Glomerular visceral epithelial cell (primary cell): Measurements from ENCODE around the gene RCAN1.
"Not testable (repeated sequence)": the region's sequence is repeated elsewhere in the genome, so short reads cannot be mapped to it uniquely, and the experiment has no call there.

Source experiments
- DNase-seq: peaks from one replicate; pipeline ENCODE4 v3.0.0-alpha.2; 2016; ENCODE audit errors: extremely low spot score

Gene RCAN1

GRCh38 chr21:34517491-34518245, 97.2 kb downstream of the RCAN1 start:
- DNase-seq, result peak; percentile 35

GRCh38 chr21:34517039-34517438, 97.9 kb downstream of the RCAN1 start:
- no peak for DNase-seq

GRCh38 chr21:34514576-34515115, 100.3 kb downstream of the RCAN1 start:
- DNase-seq, result no peak

- no peak for DNase-seq
Measured at GRCh38 chr21:34513129-34513675, 101.7 kb downstream of the RCAN1 start.

- no peak for DNase-seq
Measured at GRCh38 chr21:34511787-34512455, 103.0 kb downstream of the RCAN1 start, which contains the start of gene KCNE1. Gene KCNE1 (minus strand): TSS chr21:34512210. CDS start chr21:34449634, 62,576 bp downstream.

GRCh38 chr21:34511181-34511580, 103.7 kb downstream of the RCAN1 start:
- no peak for DNase-seq

- DNase-seq, result peak; percentile 64
Measured at GRCh38 chr21:34510148-34511142, 104.5 kb downstream of the RCAN1 start.

GRCh38 chr21:34509151-34509550, 105.8 kb downstream of the RCAN1 start:
- DNase-seq, result no peak

GRCh38 chr21:34504595-34504994, 110.3 kb downstream of the RCAN1 start:
- DNase-seq, result no peak

- no peak for DNase-seq
Measured at GRCh38 chr21:34502480-34503106, 112.3 kb downstream of the RCAN1 start.

GRCh38 chr21:34501716-34502115, 113.2 kb downstream of the RCAN1 start:
- DNase-seq, result no peak

- no peak for DNase-seq
Measured at GRCh38 chr21:34500191-34500590, 114.7 kb downstream of the RCAN1 start.

- DNase-seq, result no peak
Measured at GRCh38 chr21:34499116-34499515, 115.8 kb downstream of the RCAN1 start.

- DNase-seq, result no peak
Measured at GRCh38 chr21:34498623-34499022, 116.3 kb downstream of the RCAN1 start.

GRCh38 chr21:34483854-34484253, 131.1 kb downstream of the RCAN1 start:
- not testable (repeated sequence) for DNase-seq

GRCh38 chr21:34483435-34483834, 131.5 kb downstream of the RCAN1 start:
- DNase-seq, result not testable (repeated sequence)

- DNase-seq, result not testable (repeated sequence)
Measured at GRCh38 chr21:34467333-34467732, 147.6 kb downstream of the RCAN1 start.
